GM23338 (cell line): ENCODE results near the gene RRAS2. TPM values are rescaled to one million over a fixed set of nuclear protein-coding genes. Genes with fewer than 3 reads are reported as not detected.

Source experiments
- ATAC-seq: fragments of 200-7000 bp; cut with Tn5 transposase; 3 replicates; pipeline ENCODE4 v1.9.1; 2020
- DNase-seq: peaks from one replicate; pipeline ENCODE4 v3.0.0-alpha.2; 2015; ENCODE audit warnings: low spot score
- H2AFZ ChIP-seq: fragments of 200-600 bp; sonication (generic); 2 replicates; pipeline ENCODE4 v1.8.0; 2016; ENCODE audit warnings: antibody characterized with exemption, mild to moderate bottlenecking, moderate library complexity
- H3F3A ChIP-seq: fragments of 200-600 bp; sonication (generic); replicated peaks from 2 replicates; pipeline ENCODE4 v1.8.0; 2017; ENCODE audit warnings: antibody characterized with exemption, mixed run types, low read depth
- H3K27ac ChIP-seq: fragments of 200-600 bp; sonication (generic); 2 replicates; pipeline ENCODE4 v1.6.1; 2016; ENCODE audit warnings: low read depth
- H3K27me3 ChIP-seq: fragments of 200-600 bp; sonication (generic); 2 replicates; pipeline ENCODE4 v1.8.0; 2016; ENCODE audit warnings: mild to moderate bottlenecking, mixed run types, moderate library complexity; ENCODE audit not compliant: insufficient read depth
- H3K36me3 ChIP-seq: fragments of 200-600 bp; sonication (generic); 2 replicates; pipeline ENCODE4 v1.8.0; 2016; ENCODE audit warnings: mild to moderate bottlenecking; ENCODE audit not compliant: insufficient read depth
- H3K4me1 ChIP-seq: fragments of 200-600 bp; sonication (generic); 2 replicates; pipeline ENCODE4 v1.8.0; 2016; ENCODE audit warnings: mild to moderate bottlenecking, moderate library complexity; ENCODE audit not compliant: insufficient read depth
- H3K4me2 ChIP-seq: fragments of 200-600 bp; sonication (generic); 2 replicates; pipeline ENCODE4 v1.7.1; 2017; ENCODE audit warnings: mixed run types
- H3K4me3 ChIP-seq: fragments of 200-600 bp; sonication (generic); 2 replicates; pipeline ENCODE4 v1.6.1; 2016; ENCODE audit warnings: mixed run types
- H3K79me2 ChIP-seq: fragments of 200-600 bp; sonication (generic); replicated peaks from 2 replicates; pipeline ENCODE4 v1.8.0; 2017; ENCODE audit warnings: mild to moderate bottlenecking; ENCODE audit not compliant: insufficient read depth
- H3K9me2 ChIP-seq: fragments of 200-600 bp; sonication (generic); 2 replicates; pipeline ENCODE4 v1.8.0; 2017; ENCODE audit not compliant: insufficient read depth
- H4K20me1 ChIP-seq: fragments of 200-600 bp; sonication (generic); replicated peaks from 2 replicates; pipeline ENCODE4 v1.8.0; 2017; ENCODE audit warnings: mild to moderate bottlenecking; ENCODE audit not compliant: insufficient read depth
- H3K27ac Mint-ChIP-seq: 2 replicates; pipeline ENCODE4 v1.8.0; 2020; ENCODE audit warnings: inconsistent platforms, mild to moderate bottlenecking, moderate library complexity, mixed read lengths
- H3K27me3 Mint-ChIP-seq: 3 replicates; pipeline ENCODE4 v1.8.0; 2022; ENCODE audit warnings: low read depth, mild to moderate bottlenecking, moderate library complexity, mixed read lengths, inconsistent platforms; ENCODE audit not compliant: insufficient read depth, poor library complexity
- H3K36me3 Mint-ChIP-seq: 3 replicates; pipeline ENCODE4 v1.8.0; 2021; ENCODE audit warnings: low read depth, mild to moderate bottlenecking, inconsistent platforms, moderate library complexity, mixed read lengths
- H3K4me1 Mint-ChIP-seq: 3 replicates; pipeline ENCODE4 v1.8.0; 2020; ENCODE audit warnings: mild to moderate bottlenecking, inconsistent platforms, mixed read lengths
- H3K4me3 Mint-ChIP-seq: 3 replicates; pipeline ENCODE4 v1.8.0; 2021; ENCODE audit warnings: moderate library complexity, mild to moderate bottlenecking, inconsistent platforms, mixed read lengths
- H3K9me3 Mint-ChIP-seq: 3 replicates; pipeline ENCODE4 v1.8.0; 2020; ENCODE audit warnings: moderate library complexity, mild to moderate bottlenecking, inconsistent platforms, mixed read lengths
- CTCF ChIP-seq, 2 experiments: fragments of 200-600 bp in 1 of 2; sonication (generic) in 1 of 2; conservative IDR thresholded peaks; 2 replicates each; pipeline versions ENCODE4 v1.5.1 to v1.6.1; 2016 to 2017; ENCODE audit warnings: antibody characterized with exemption in 2 of 2, low read depth in 2 of 2, mild to moderate bottlenecking in 2 of 2, moderate library complexity in 1 of 2
- NANOG ChIP-seq: IDR thresholded peaks from 2 replicates; pipeline ENCODE4 v1.6.1; 2016; ENCODE audit warnings: antibody characterized with exemption, borderline replicate concordance
- ZNF462 ChIP-seq: fragments of 250-450 bp; sonication (Bioruptor Pico); IDR thresholded peaks from 2 replicates; pipeline ENCODE4 v1.5.0; 2020; ENCODE audit warnings: mild to moderate bottlenecking, moderate library complexity
- polyA plus RNA-seq: library from polyadenylated mRNA; unstranded; fragments of >200 nt; fragmentation: Nextera tagmentation; extraction: Ambion mirVana; gene quantifications from 2 replicates; pipeline ENCODE4 v1.2.1, GENCODE V29; 2016
- total RNA-seq: library from RNA; depleted of rRNA; stranded (reverse); fragments of >200 nt; shearing (Covaris generic); gene quantifications from 2 replicates; pipeline ENCODE4 v1.2.3, GENCODE V29; 2014
- TF ChIP-seq, protein P1 (sequence below): IDR thresholded peaks from 2 replicates; pipeline ENCODE4 v1.6.1; 2016; ENCODE audit warnings: antibody characterized with exemption

The RRAS2 gene
- total and polyA plus RNA-seq, 2 experiments from 2014 or later, result 196 to 293 TPM

GRCh38 chr11:14270690-14271542, 88.1 kb downstream of the RRAS2 start:
- TF ChIP-seq ZNF462 (CRISPR knock-in tag) (no peak), NANOG (no peak), CTCF (conservative IDR thresholded peaks at IDR 0.05; ENCODE audit: low read depth in 2 of 2) (no peak)
- TF ChIP-seq, protein P1, sequence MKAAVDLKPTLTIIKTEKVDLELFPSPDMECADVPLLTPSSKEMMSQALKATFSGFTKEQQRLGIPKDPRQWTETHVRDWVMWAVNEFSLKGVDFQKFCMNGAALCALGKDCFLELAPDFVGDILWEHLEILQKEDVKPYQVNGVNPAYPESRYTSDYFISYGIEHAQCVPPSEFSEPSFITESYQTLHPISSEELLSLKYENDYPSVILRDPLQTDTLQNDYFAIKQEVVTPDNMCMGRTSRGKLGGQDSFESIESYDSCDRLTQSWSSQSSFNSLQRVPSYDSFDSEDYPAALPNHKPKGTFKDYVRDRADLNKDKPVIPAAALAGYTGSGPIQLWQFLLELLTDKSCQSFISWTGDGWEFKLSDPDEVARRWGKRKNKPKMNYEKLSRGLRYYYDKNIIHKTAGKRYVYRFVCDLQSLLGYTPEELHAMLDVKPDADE, result no peak
- Histone ChIP-seq H3K4me1 (peaks cover 3% of the 10 kb centered on the region; the same call in 1 of the 2 replicates), H3K36me3 (peaks cover 16% of the 10 kb centered on the region), H3K79me2 (peaks cover 5% of the 10 kb centered on the region; the same call in 1 of the 2 replicates), H3K27me3 (no peaks in the 10 kb centered on the region), H3K27ac (no peak overlapping the region), H4K20me1 (peaks cover 10% of the 10 kb centered on the region), H2AFZ (no peak overlapping the region), H3K4me3 (no peak overlapping the region), H3F3A (peaks cover 7% of the 10 kb centered on the region; the same call in 1 of the 2 replicates), H3K4me2 (no peak overlapping the region), H3K9me2 (no peaks in the 10 kb centered on the region)
- ATAC-seq, result no peak
- peaks cover 27% of the 10 kb centered on the region for H3K27me3 Mint-ChIP-seq
- H3K4me3 Mint-ChIP-seq, result no peak overlapping the region
- DNase-seq, result no peak
- peaks cover 19% of the 10 kb centered on the region for H3K4me1 Mint-ChIP-seq
- H3K27ac Mint-ChIP-seq, result no peak overlapping the region
- peaks cover 81% of the 10 kb centered on the region for H3K36me3 Mint-ChIP-seq
- peaks cover 22% of the 10 kb centered on the region for H3K9me3 Mint-ChIP-seq
